Lung (tissue), 12 donors: ENCODE results near the gene PRSS8. TPM values are rescaled to one million over a fixed set of nuclear protein-coding genes. Genes with fewer than 3 reads are reported as not detected.

Experiments used
- ATAC-seq: fragments of 200-7000 bp; cut with Tn5 transposase; one replicate; pipeline ENCODE4 v1.9.1; 2020; ENCODE audit warnings: moderate number of reproducible peaks; ENCODE audit not compliant: insufficient read depth, low FRiP score
- DNase-seq, 3 donors: peaks; one replicate each; pipeline ENCODE4 v3.0.0-alpha.2; 2013 to 2017
- H3K27ac ChIP-seq, 2 donors: one replicate each; pipeline ENCODE4 v1.5.1; 2013; ENCODE audit warnings: mild to moderate bottlenecking in 2 of 2, moderate library complexity in 2 of 2, control low read depth in 1 of 2, inconsistent platforms in 1 of 2, low read depth in 1 of 2, low read length in 1 of 2
- H3K27me3 ChIP-seq, 3 donors: one replicate each; pipeline ENCODE4 v1.5.1; 2013; ENCODE audit warnings: low read length in 2 of 3; ENCODE audit not compliant: control insufficient read depth in 3 of 3, insufficient read depth in 3 of 3
- H3K36me3 ChIP-seq, 4 donors: one replicate each; pipeline ENCODE4 v1.5.1; 2013; ENCODE audit warnings: low read length in 4 of 4, mild to moderate bottlenecking in 1 of 4, moderate library complexity in 1 of 4; ENCODE audit not compliant: control insufficient read depth in 4 of 4, insufficient read depth in 4 of 4
- H3K4me1 ChIP-seq, 5 donors: one replicate each; pipeline ENCODE4 v1.5.1; 2013; ENCODE audit warnings: low read length in 5 of 5, mild to moderate bottlenecking in 2 of 5, moderate library complexity in 1 of 5; ENCODE audit not compliant: control insufficient read depth in 5 of 5, insufficient read depth in 5 of 5
- H3K4me3 ChIP-seq: one replicate; pipeline ENCODE4 v1.5.1; 2013; ENCODE audit warnings: mild to moderate bottlenecking, control low read depth, moderate library complexity
- H3K9ac ChIP-seq, 2 donors: one replicate each; pipeline ENCODE4 v1.5.1; 2013; ENCODE audit warnings: low read length in 2 of 2, control low read depth in 1 of 2; ENCODE audit not compliant: insufficient read depth in 1 of 2
- H3K9me3 ChIP-seq, 4 donors: one replicate each; pipeline ENCODE4 v1.5.1; 2013; ENCODE audit warnings: low read length in 3 of 4, mild to moderate bottlenecking in 1 of 4, moderate library complexity in 1 of 4; ENCODE audit not compliant: control insufficient read depth in 4 of 4, insufficient read depth in 3 of 4
- WGBS, 2 donors: extraction: QIAGEN DNeasy Blood & Tissue Kit; methylation state at CpG; one replicate each; pipeline ENCODE4 v1.1.7; 2013; 5-methylcytosine and 5-hydroxymethylcytosine counted together
- polyA plus RNA-seq, 2 donors: library from polyadenylated mRNA; stranded (reverse); fragments of 200-250 nt; gene quantifications; one replicate each; pipeline ENCODE4 v1.2.1, GENCODE V29; 2013
- total RNA-seq, 2 donors: library from RNA; depleted of rRNA in 1 of 2; stranded (reverse); fragments of >200 nt in 1 of 2; gene quantifications; one replicate each; pipeline ENCODE4 v1.2.1, GENCODE V29; 2014 to 2021
- TF ChIP-seq, protein P1 (sequence below): IDR thresholded peaks from 2 replicates; pipeline ENCODE4 v1.5.1; 2012; ENCODE audit warnings: mild to moderate bottlenecking; ENCODE audit errors: control extremely low read depth, extremely low read depth
- donor health status: control.
- donor health status: control.
- donor health status: Bipolar disorder and iron deficiency.
- donor health status: healthy.
- donor health status: DM: yes; HTN: yes; CAD: no.

The PRSS8 gene
- total and polyA plus RNA-seq, 4 donors = 83.2 to 127 (median 89.8) TPM

DNA sequence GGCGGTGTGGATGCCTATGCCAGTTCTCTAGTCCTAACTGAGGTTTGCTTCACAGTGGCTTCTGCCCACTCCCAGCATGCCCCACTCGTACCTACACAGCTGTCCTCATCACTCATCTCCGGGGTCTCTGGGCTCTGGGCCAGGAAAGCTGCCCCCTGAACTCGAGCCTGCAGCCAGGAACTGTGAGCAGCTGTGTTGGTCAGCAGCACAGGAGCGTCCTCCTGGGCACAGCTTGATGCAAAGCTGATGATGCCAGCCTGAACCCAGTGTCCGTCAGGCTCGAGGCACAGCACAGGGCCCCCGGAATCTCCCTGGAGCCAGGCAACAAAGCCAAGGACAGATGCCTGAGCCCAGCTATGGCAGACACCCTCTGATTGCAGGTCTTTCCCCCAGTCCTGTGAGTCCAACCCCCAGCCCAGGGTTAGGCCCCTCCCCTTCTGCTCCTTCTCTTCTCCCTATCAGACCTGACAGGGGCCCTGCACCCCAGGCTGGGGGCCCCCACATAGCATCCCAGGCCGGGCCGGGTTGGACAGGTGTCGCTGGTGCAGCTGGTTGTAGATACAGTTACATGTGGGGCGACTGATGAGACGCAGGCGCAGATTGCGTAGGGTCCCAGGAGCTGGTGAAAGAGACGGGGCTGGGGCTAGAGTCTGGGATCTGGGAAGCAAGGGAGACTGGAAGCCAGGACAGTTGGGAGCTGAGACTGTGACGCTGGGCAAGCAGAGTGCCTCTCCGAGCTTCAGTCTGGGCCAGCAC lies 49.5 kb downstream of the PRSS8 start:
- no peak overlapping the region for H3K27ac ChIP-seq
- H3K36me3 ChIP-seq = peaks cover 0 to 34% (median 8%) of the 10 kb centered on the region in 4 donors
- TF ChIP-seq, protein P1, sequence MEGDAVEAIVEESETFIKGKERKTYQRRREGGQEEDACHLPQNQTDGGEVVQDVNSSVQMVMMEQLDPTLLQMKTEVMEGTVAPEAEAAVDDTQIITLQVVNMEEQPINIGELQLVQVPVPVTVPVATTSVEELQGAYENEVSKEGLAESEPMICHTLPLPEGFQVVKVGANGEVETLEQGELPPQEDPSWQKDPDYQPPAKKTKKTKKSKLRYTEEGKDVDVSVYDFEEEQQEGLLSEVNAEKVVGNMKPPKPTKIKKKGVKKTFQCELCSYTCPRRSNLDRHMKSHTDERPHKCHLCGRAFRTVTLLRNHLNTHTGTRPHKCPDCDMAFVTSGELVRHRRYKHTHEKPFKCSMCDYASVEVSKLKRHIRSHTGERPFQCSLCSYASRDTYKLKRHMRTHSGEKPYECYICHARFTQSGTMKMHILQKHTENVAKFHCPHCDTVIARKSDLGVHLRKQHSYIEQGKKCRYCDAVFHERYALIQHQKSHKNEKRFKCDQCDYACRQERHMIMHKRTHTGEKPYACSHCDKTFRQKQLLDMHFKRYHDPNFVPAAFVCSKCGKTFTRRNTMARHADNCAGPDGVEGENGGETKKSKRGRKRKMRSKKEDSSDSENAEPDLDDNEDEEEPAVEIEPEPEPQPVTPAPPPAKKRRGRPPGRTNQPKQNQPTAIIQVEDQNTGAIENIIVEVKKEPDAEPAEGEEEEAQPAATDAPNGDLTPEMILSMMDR = no peak
- DNase-seq (no peak), ATAC-seq (no peak)
- peaks cover 0 to 3% (median 0%) of the 10 kb centered on the region in 5 donors for H3K4me1 ChIP-seq
- WGBS, 2 donors = 90 to 92% methylated on average over 18 of the region's 18 CpGs
- no peak overlapping the region for H3K9ac ChIP-seq
- H3K4me3 ChIP-seq = no peak overlapping the region
- H3K27me3 ChIP-seq = no peaks in the 10 kb centered on the region
- no peaks in the 10 kb centered on the region for H3K9me3 ChIP-seq

DNA sequence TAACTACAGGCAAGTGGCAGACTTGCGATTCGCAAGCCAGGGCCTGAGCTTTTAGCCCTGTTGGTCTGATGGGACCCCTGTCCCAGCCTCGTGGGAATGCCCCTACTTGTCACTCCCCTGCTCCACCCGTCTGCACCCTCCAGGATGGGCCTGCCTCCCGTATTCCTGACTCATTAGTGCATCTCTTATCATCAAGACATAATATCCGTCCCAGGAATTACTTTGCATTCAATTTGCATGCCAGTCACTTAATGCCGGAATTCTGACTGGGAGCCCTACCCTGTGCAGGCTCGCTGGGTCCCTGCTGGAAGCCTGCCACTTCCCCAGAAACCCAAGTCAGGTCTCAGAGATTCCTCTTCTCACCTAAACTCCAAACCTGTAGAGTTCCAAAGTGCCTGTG lies 50.1 kb downstream of the PRSS8 start:
- ATAC-seq (no peak), DNase-seq (no peak)
- 86 to 90% methylated on average over 8 of the region's 8 CpGs for WGBS, 2 donors
- peaks cover 0 to 3% (median 0%) of the 10 kb centered on the region in 5 donors for H3K4me1 ChIP-seq
- no peaks in the 10 kb centered on the region for H3K27me3 ChIP-seq
- no peak overlapping the region for H3K27ac ChIP-seq
- no peak overlapping the region for H3K9ac ChIP-seq
- H3K9me3 ChIP-seq = no peaks in the 10 kb centered on the region
- TF ChIP-seq, protein P1 = no peak
- peaks cover 5 to 35% (median 13%) of the 10 kb centered on the region in 4 donors for H3K36me3 ChIP-seq
- H3K4me3 ChIP-seq = no peak overlapping the region

DNA sequence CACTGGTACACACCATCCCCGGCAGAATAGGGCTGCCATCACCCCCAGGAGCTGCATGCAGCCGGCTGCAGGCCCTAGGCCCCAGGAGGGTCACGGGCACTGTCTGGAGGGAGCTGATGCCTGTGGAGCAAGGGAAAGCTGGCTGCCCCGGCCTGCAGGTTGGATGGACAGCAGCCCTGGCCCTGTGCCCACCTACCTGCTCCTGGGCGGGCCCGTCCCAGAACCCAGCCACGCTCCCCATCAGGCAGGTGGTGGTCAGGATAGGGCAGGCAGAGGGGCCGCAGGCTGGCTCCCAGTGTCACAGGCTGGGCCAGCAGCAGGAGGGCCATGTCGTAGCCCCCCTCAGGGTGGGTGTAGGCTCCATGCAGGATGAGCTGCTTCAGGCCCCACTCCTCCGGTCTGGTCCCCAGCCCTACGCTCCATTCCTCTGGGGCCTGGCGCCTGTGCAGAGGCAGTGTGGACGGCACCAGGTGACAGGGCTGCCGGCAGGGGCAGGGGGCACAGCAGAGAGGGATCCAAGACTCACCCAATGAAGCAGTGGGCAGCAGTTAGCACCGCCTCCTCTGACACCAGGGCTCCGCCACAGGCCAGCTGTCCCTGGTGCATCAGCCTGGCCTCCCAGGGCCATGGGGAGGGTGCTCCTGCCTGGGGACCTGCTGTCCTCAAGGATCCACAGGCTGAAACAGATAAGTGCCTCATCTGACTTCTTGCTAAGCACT lies 50.8 kb downstream of the PRSS8 start:
- peaks cover 5 to 42% (median 14%) of the 10 kb centered on the region in 4 donors for H3K36me3 ChIP-seq
- H3K4me1 ChIP-seq = peaks cover 0 to 3% (median 0%) of the 10 kb centered on the region in 5 donors
- no peaks in the 10 kb centered on the region for H3K9me3 ChIP-seq
- H3K27ac ChIP-seq = no peak overlapping the region
- no peaks in the 10 kb centered on the region for H3K27me3 ChIP-seq
- no peak for DNase-seq
- no peak overlapping the region for H3K9ac ChIP-seq
- TF ChIP-seq, protein P1 = no peak
- ATAC-seq = no peak
- no peak overlapping the region for H3K4me3 ChIP-seq
- 93% methylated on average over 16 of the region's 16 CpGs for WGBS, 2 donors
